Astrocyte of the spinal cord (primary cell): Measurements from ENCODE around the gene DDX51.

ENCODE experiments used
- DNase-seq: peaks from one replicate; pipeline ENCODE4 v3.0.0; 2011; ENCODE audit warnings: low read depth, low spot score
- H3K4me3 ChIP-seq: 2 replicates; pipeline ENCODE4 v1.5.1; 2011; ENCODE audit warnings: low read depth, mild to moderate bottlenecking, low read length, moderate library complexity
- in situ Hi-C: cut with HindIII; loops from 2 replicates; pipeline ENCODE4 v1.10.0; 2017; ENCODE audit warnings: low sequenced_read_pairs
- TF ChIP-seq, protein P1 (sequence below): IDR thresholded peaks from 2 replicates; pipeline ENCODE4 v1.5.1; 2012; ENCODE audit warnings: low read depth, mild to moderate bottlenecking, low read length, inconsistent platforms

Gene DDX51

DNA sequence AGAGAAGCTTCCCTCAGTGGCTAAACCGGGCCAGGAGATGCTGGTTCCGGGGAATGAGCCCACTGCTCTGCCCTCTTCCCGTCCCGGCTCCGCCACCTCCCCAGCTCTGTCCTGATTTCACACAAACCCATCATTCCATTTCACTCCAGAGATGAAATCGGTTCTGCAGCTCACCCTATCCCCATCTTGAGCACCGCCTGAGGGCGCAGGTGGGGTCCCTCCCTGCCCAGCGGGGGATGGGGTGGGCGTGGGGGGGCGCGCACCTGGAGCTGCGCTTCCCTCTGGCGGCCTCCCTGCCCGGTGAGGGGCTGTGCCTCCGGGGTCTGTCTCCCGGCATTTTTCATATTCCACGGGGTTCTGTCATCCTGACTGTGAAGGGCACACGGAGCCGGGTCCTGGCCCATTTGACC, 44.8 kb upstream of the DDX51 start:
- no peak for DNase-seq
- TF ChIP-seq, protein P1, sequence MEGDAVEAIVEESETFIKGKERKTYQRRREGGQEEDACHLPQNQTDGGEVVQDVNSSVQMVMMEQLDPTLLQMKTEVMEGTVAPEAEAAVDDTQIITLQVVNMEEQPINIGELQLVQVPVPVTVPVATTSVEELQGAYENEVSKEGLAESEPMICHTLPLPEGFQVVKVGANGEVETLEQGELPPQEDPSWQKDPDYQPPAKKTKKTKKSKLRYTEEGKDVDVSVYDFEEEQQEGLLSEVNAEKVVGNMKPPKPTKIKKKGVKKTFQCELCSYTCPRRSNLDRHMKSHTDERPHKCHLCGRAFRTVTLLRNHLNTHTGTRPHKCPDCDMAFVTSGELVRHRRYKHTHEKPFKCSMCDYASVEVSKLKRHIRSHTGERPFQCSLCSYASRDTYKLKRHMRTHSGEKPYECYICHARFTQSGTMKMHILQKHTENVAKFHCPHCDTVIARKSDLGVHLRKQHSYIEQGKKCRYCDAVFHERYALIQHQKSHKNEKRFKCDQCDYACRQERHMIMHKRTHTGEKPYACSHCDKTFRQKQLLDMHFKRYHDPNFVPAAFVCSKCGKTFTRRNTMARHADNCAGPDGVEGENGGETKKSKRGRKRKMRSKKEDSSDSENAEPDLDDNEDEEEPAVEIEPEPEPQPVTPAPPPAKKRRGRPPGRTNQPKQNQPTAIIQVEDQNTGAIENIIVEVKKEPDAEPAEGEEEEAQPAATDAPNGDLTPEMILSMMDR: no peak
- in situ Hi-C loops: no loop called here
- H3K4me3 ChIP-seq: peak overlapping the region; percentile 47

- H3K4me3 ChIP-seq: no peak overlapping the region
- DNase-seq: no peak
- TF ChIP-seq, protein P1: no peak
- in situ Hi-C loops: no loop called here
Observed at GRCh38 chr12:132188451-132188901, 44.4 kb upstream of the DDX51 start.

DNA sequence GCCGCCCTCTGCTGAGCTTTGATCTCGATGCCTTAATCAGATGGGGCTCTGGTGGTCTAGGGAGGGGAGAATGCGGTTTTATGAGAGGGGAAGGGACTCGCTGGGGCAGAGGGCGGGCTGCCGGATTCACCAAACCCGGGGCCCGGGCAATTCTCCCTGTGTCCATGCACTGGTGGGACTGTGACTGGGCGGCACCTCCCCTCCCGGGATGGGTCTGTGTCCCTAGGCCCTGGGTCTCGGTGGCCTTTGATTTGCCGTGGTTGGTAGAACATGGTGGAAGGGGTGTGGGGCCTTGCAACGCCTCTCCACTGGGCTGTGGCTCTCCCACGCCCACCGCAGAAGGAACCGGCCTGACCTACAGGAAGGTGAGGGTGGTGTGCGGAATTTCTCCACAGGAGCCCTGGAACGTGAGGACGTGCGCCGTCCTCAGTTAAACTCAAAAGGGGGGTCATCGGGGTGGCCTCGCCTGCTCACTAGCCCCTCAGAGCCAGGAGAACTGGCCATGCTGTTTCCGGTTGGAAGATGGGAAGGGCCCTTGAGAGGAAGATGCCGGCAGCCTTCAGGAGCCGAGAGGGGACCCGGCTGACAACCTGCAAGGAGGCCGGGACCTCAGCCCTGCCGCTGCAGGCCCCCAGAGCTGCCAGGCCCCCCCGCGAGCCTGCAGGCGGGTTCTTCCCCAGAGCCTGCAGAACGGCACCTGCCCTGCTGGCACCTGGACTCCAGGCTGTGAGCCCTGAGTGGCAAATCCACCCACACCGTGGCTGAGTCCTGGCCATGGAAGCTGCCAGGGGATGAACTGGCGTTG, 43.7 kb upstream of the DDX51 start:
- no peak for DNase-seq
- H3K4me3 ChIP-seq: no peak overlapping the region
- TF ChIP-seq, protein P1: no peak
- in situ Hi-C loops: no loop called here

GRCh38 chr12:132186857-132187620, 42.9 kb upstream of the DDX51 start:
- DNase-seq: no peak
- H3K4me3 ChIP-seq: no peak overlapping the region
- in situ Hi-C loops: no loop called here
- TF ChIP-seq, protein P1: no peak

DNA sequence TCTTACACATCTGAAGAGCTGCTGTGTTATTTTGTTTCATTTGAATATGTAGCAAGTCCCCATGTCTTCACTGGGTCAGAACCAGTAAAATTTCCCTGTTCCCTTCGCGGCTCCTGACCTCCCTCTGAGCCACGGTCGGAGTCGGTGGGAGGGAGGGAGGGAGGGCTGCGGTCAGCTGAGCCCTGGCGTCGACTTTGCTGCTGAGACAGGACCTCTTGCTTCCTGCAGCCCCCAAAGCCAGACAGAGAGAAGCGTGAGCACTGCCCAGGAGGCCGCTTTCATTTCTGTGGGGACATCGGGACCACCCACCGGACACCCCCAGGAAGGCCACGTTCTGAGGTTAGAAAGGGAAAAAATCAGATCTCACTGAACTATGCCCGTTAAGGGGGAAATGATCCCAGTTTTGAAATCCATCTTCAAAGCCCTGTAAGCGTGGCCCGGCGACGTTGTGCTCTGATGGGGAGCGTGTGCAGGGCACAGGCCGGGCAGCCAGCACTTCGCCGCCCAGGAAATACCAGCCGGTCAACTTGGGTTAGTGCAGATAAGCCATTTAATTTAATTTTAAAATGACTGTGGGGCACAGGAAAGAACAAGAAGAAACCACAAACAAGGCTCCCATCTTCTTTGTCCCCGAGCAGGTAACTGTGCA, 42.2 kb upstream of the DDX51 start:
- no peak overlapping the region for H3K4me3 ChIP-seq
- in situ Hi-C loops: no loop called here
- DNase-seq: no peak
- TF ChIP-seq, protein P1: no peak

DNA sequence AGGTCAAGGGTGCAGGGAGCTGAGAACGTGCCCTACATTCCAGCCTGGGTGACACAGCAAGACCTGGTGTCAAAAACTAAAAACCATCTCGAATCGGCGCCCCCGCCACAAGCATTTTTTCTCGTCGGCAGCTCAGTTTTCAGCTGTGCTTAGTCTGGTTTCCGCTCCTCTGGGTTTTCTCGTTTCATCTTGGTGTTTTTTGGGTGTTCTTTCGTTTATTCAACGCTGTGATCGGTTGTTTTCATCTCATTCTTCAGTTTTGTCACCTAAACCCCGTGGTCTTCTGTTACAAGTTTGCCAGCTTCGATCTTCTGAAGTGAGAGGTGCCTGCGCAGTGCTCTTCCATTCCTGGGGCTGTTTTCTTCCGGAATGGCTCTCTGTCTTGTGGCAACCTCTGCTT, 41.6 kb upstream of the DDX51 start:
- DNase-seq: no peak
- in situ Hi-C loops: no loop called here
- TF ChIP-seq, protein P1: no peak
- H3K4me3 ChIP-seq: no peak overlapping the region
